Subcutaneous abdominal adipose tissue (tissue), 5 donors: ENCODE measurements around the gene CRTC3.
A peak's percentile ranks its signal among the peaks of the same experiment; 100 is the strongest.

ENCODE experiments used
- H3K27ac ChIP-seq: one replicate; pipeline ENCODE4 v1.7.0; 2013; ENCODE audit warnings: low read depth, mild to moderate bottlenecking, inconsistent platforms, low read length, moderate library complexity
- H3K27me3 ChIP-seq, 5 donors: one replicate each; pipeline ENCODE4 v1.7.0; 2013; ENCODE audit warnings: low read length in 5 of 5, inconsistent platforms in 1 of 5; ENCODE audit not compliant: control insufficient read depth in 5 of 5, insufficient read depth in 4 of 5
- H3K36me3 ChIP-seq, 5 donors: one replicate each; pipeline ENCODE4 v1.7.0; 2013; ENCODE audit warnings: low read length in 5 of 5; ENCODE audit not compliant: control insufficient read depth in 5 of 5, insufficient read depth in 5 of 5
- H3K4me1 ChIP-seq, 5 donors: one replicate each; pipeline ENCODE4 v1.7.0; 2013; ENCODE audit warnings: low read length in 5 of 5, mild to moderate bottlenecking in 3 of 5, moderate library complexity in 1 of 5; ENCODE audit not compliant: control insufficient read depth in 5 of 5, insufficient read depth in 5 of 5
- H3K4me3 ChIP-seq, 5 donors: one replicate each; pipeline ENCODE4 v1.7.0; 2013; ENCODE audit warnings: low read length in 5 of 5, low read depth in 1 of 5
- H3K9ac ChIP-seq, 5 donors: one replicate each; pipeline ENCODE4 v1.7.0; 2013; ENCODE audit warnings: low read length in 5 of 5, mild to moderate bottlenecking in 4 of 5, moderate library complexity in 3 of 5
- H3K9me3 ChIP-seq, 5 donors: one replicate each; pipeline ENCODE4 v1.7.0; 2013; ENCODE audit warnings: low read length in 5 of 5; ENCODE audit not compliant: control insufficient read depth in 5 of 5
- donor health status: healthy.
- donor health status: healthy.
- donor health status: healthy.
- donor health status: healthy.
- donor health status: healthy.

CRTC3 gene

GRCh38 chr15:90644526-90644925, 114.8 kb downstream of the CRTC3 start:
- no peaks in the 10 kb centered on the region for H3K9me3 ChIP-seq
- no peaks in the 10 kb centered on the region for H3K27me3 ChIP-seq
- no peak overlapping the region for H3K4me3 ChIP-seq
- peak overlapping the region; percentile 8 for H3K27ac ChIP-seq
- H3K36me3 ChIP-seq, result peaks cover 0 to 44% (median 37%) of the 10 kb centered on the region in 5 donors
- peaks cover 6 to 20% (median 10%) of the 10 kb centered on the region in 5 donors for H3K4me1 ChIP-seq
- no peak overlapping the region for H3K9ac ChIP-seq

GRCh38 chr15:90644952-90645725, 115.4 kb downstream of the CRTC3 start:
- Histone ChIP-seq H3K27me3 (no peaks in the 10 kb centered on the region), H3K4me1 (peaks cover 6 to 20% (median 10%) of the 10 kb centered on the region in 5 donors), H3K27ac (no peak overlapping the region), H3K9ac (no peak overlapping the region), H3K9me3 (no peaks in the 10 kb centered on the region), H3K4me3 (no peak overlapping the region), H3K36me3 (peaks cover 0 to 43% (median 36%) of the 10 kb centered on the region in 5 donors)

GRCh38 chr15:90645873-90646575, 116.3 kb downstream of the CRTC3 start:
- no peaks in the 10 kb centered on the region for H3K9me3 ChIP-seq
- no peak overlapping the region for H3K4me3 ChIP-seq
- H3K36me3 ChIP-seq, result peaks cover 0 to 34% (median 28%) of the 10 kb centered on the region in 5 donors
- peaks cover 6 to 20% (median 10%) of the 10 kb centered on the region in 5 donors for H3K4me1 ChIP-seq
- no peak overlapping the region for H3K27ac ChIP-seq
- no peaks in the 10 kb centered on the region for H3K27me3 ChIP-seq
- no peak overlapping the region for H3K9ac ChIP-seq

GRCh38 chr15:90646662-90647305, 117.1 kb downstream of the CRTC3 start:
- Histone ChIP-seq H3K27me3 (no peaks in the 10 kb centered on the region), H3K9ac (no peak overlapping the region), H3K4me3 (no peak overlapping the region), H3K9me3 (no peaks in the 10 kb centered on the region), H3K4me1 (peaks cover 6 to 20% (median 10%) of the 10 kb centered on the region in 5 donors), H3K36me3 (peaks cover 0 to 28% (median 22%) of the 10 kb centered on the region in 5 donors), H3K27ac (no peak overlapping the region)

GRCh38 chr15:90647326-90647725, 117.6 kb downstream of the CRTC3 start:
- Histone ChIP-seq H3K36me3 (peaks cover 0 to 22% (median 17%) of the 10 kb centered on the region in 5 donors), H3K9ac (no peak overlapping the region), H3K27ac (no peak overlapping the region), H3K4me3 (no peak overlapping the region), H3K4me1 (peaks cover 6 to 20% (median 10%) of the 10 kb centered on the region in 5 donors), H3K27me3 (no peaks in the 10 kb centered on the region), H3K9me3 (no peaks in the 10 kb centered on the region)

GRCh38 chr15:90648137-90649070, 118.7 kb downstream of the CRTC3 start:
- peak overlapping the region in 4 of 5 donors; percentile 12 to 51 (median 25) for H3K4me3 ChIP-seq
- no peaks in the 10 kb centered on the region for H3K9me3 ChIP-seq

GRCh38 chr15:90650117-90650955, 120.6 kb downstream of the CRTC3 start:
- no peak overlapping the region for H3K4me3 ChIP-seq
- no peaks in the 10 kb centered on the region for H3K27me3 ChIP-seq
- H3K9ac ChIP-seq, result no peak overlapping the region
- no peaks in the 10 kb centered on the region for H3K36me3 ChIP-seq
- H3K27ac ChIP-seq, result peak overlapping the region; percentile 64
- H3K4me1 ChIP-seq, result peaks cover 3 to 23% (median 9%) of the 10 kb centered on the region in 5 donors
- H3K9me3 ChIP-seq, result no peaks in the 10 kb centered on the region

More at GRCh38 chr15:90648137-90649070, 118.7 kb downstream of the CRTC3 start:
- peaks cover 0 to 11% (median 6%) of the 10 kb centered on the region in 5 donors for H3K36me3 ChIP-seq
- no peaks in the 10 kb centered on the region for H3K27me3 ChIP-seq
- peak overlapping the region in 2 of 5 donors; percentile 40 to 63 for H3K9ac ChIP-seq
- peaks cover 6 to 20% (median 10%) of the 10 kb centered on the region in 5 donors for H3K4me1 ChIP-seq
- H3K27ac ChIP-seq, result peak overlapping the region; percentile 78

- Histone ChIP-seq H3K4me1 (peaks cover 3 to 23% (median 9%) of the 10 kb centered on the region in 5 donors), H3K9me3 (no peaks in the 10 kb centered on the region), H3K27me3 (no peaks in the 10 kb centered on the region), H3K9ac (no peak overlapping the region), H3K27ac (peak overlapping the region; percentile 64), H3K4me3 (no peak overlapping the region), H3K36me3 (no peaks in the 10 kb centered on the region)
These were observed 121.4 kb downstream of the CRTC3 start for GRCh38 chr15:90650956-90651689.
